Measurements from ENCODE around the gene ACER3.
A peak's percentile ranks its signal among the peaks of the same experiment; 100 is the strongest.
"Not testable (repeated sequence)": the region's sequence is repeated elsewhere in the genome, so short reads cannot be mapped to it uniquely, and the experiment has no call there.

ACER3 gene

GRCh38 chr11:77058900-77059299 is 198.2 kb downstream of the ACER3 start:
- DNase-seq (ENCODE audit: low spot score): no peak

GRCh38 chr11:77059806-77060205 is 199.1 kb downstream of the ACER3 start:
- DNase-seq (ENCODE audit: low spot score): no peak

GRCh38 chr11:77060234-77060633 is 199.5 kb downstream of the ACER3 start:
- DNase-seq (ENCODE audit: low spot score): no peak

- DNase-seq (ENCODE audit: low spot score): not testable (repeated sequence)
Observed at GRCh38 chr11:77061258-77061657, 200.5 kb downstream of the ACER3 start.

GRCh38 chr11:77062924-77063323 is 202.2 kb downstream of the ACER3 start:
- DNase-seq (ENCODE audit: low spot score): no peak

GRCh38 chr11:77063407-77063806 is 202.7 kb downstream of the ACER3 start:
- no peak for DNase-seq (ENCODE audit: low spot score)

GRCh38 chr11:77063861-77064260 is 203.1 kb downstream of the ACER3 start:
- DNase-seq (ENCODE audit: low spot score): no peak

- DNase-seq (ENCODE audit: low spot score): no peak
Observed at GRCh38 chr11:77064648-77065217, 204.0 kb downstream of the ACER3 start.

- DNase-seq (ENCODE audit: low spot score): no peak
Observed at GRCh38 chr11:77065878-77066228, 205.1 kb downstream of the ACER3 start.

GRCh38 chr11:77066229-77067042 is 205.7 kb downstream of the ACER3 start, which contains the start of gene CAPN5:
CAPN5 (plus strand) TSS chr11:77066971; CDS start chr11:77084887, 17,916 bp downstream.
- peak; percentile 84 for DNase-seq (ENCODE audit: low spot score)

GRCh38 chr11:77067861-77068443 is 207.2 kb downstream of the ACER3 start:
- no peak for DNase-seq (ENCODE audit: low spot score)

- DNase-seq (ENCODE audit: low spot score): no peak
Observed at GRCh38 chr11:77068457-77069335, 208.0 kb downstream of the ACER3 start.

- no peak for DNase-seq (ENCODE audit: low spot score)
Observed at GRCh38 chr11:77069336-77069968, 208.7 kb downstream of the ACER3 start.

GRCh38 chr11:77069969-77070582 is 209.4 kb downstream of the ACER3 start:
- DNase-seq (ENCODE audit: low spot score): no peak

- DNase-seq (ENCODE audit: low spot score): no peak
Observed at GRCh38 chr11:77071077-77071476, 210.4 kb downstream of the ACER3 start.

GRCh38 chr11:77071671-77072605 is 211.2 kb downstream of the ACER3 start:
- DNase-seq (ENCODE audit: low spot score): peak; percentile 48

- no peak for DNase-seq (ENCODE audit: low spot score)
Observed at GRCh38 chr11:77072851-77073327, 212.2 kb downstream of the ACER3 start.

- DNase-seq (ENCODE audit: low spot score): peak; percentile 79
Observed at GRCh38 chr11:77073328-77074001, 212.7 kb downstream of the ACER3 start.

GRCh38 chr11:77074205-77074604 is 213.5 kb downstream of the ACER3 start:
- DNase-seq (ENCODE audit: low spot score): no peak
